Hindlimb muscle (tissue), 1 donor: ENCODE results near the gene TOB2. TPM values are rescaled to one million over a fixed set of nuclear protein-coding genes. Genes with fewer than 3 reads are reported as not detected.
"Not testable (repeated sequence)": the region's sequence is repeated elsewhere in the genome, so short reads cannot be mapped to it uniquely, and the experiment has no call there.

Experiments
- DNase-seq: peaks from one replicate; pipeline ENCODE4 v3.0.0-alpha.2; 2013
- polyA plus RNA-seq: library from polyadenylated mRNA; unstranded; fragments of 120-200 nt; gene quantifications from one replicate; pipeline ENCODE4 v1.2.1, GENCODE V29; 2013; ENCODE audit not compliant: insufficient read length

TOB2 gene
- polyA plus RNA-seq, 1 donor, result 40.7 TPM

GRCh38 chr22:41461901-41462300 is 15.3 kb upstream of the TOB2 start:
- no peak for DNase-seq

- not testable (repeated sequence) for DNase-seq
These were observed 13.5 kb upstream of the TOB2 start for GRCh38 chr22:41460071-41460470.

GRCh38 chr22:41459431-41459830 is 12.8 kb upstream of the TOB2 start:
- DNase-seq, result no peak

GRCh38 chr22:41458161-41458728 is 11.6 kb upstream of the TOB2 start:
- DNase-seq, result no peak

GRCh38 chr22:41448189-41448808 is 1.7 kb upstream of the TOB2 start:
- peak; percentile 98 for DNase-seq

GRCh38 chr22:41447435-41448188 is 1.0 kb upstream of the TOB2 start:
- DNase-seq, result peak; percentile 91

- peak; percentile 24 for DNase-seq
These were observed 522 bp downstream of the TOB2 start for GRCh38 chr22:41446057-41446501.

GRCh38 chr22:41445129-41446056 is 1.2 kb downstream of the TOB2 start:
- DNase-seq, result peak; percentile 27

GRCh38 chr22:41444360-41445128 is 2.1 kb downstream of the TOB2 start:
- DNase-seq, result peak; percentile 99

GRCh38 chr22:41442240-41442792 is 4.3 kb downstream of the TOB2 start:
- no peak for DNase-seq

GRCh38 chr22:41440511-41440910 is 6.1 kb downstream of the TOB2 start:
- DNase-seq, result not testable (repeated sequence)

GRCh38 chr22:41437198-41437597 is 9.4 kb downstream of the TOB2 start:
- DNase-seq, result no peak

GRCh38 chr22:41436322-41437113 is 10.1 kb downstream of the TOB2 start:
- DNase-seq, result no peak

- DNase-seq, result no peak
These were observed 11.0 kb downstream of the TOB2 start for GRCh38 chr22:41435560-41435959.

GRCh38 chr22:41434361-41435003 is 12.1 kb downstream of the TOB2 start:
- not testable (repeated sequence) for DNase-seq

GRCh38 chr22:41433480-41433879 is 13.1 kb downstream of the TOB2 start:
- not testable (repeated sequence) for DNase-seq

- no peak for DNase-seq
These were observed 14.9 kb downstream of the TOB2 start for GRCh38 chr22:41431656-41432055.

- no peak for DNase-seq
These were observed 16.7 kb downstream of the TOB2 start for GRCh38 chr22:41429951-41430332.

GRCh38 chr22:41429232-41429950 is 17.2 kb downstream of the TOB2 start:
- no peak for DNase-seq
